ENCODE measurements around the gene ADARB2.
"Not testable (repeated sequence)": the region's sequence is repeated elsewhere in the genome, so short reads cannot be mapped to it uniquely, and the experiment has no call there.

ADARB2 gene

DNA sequence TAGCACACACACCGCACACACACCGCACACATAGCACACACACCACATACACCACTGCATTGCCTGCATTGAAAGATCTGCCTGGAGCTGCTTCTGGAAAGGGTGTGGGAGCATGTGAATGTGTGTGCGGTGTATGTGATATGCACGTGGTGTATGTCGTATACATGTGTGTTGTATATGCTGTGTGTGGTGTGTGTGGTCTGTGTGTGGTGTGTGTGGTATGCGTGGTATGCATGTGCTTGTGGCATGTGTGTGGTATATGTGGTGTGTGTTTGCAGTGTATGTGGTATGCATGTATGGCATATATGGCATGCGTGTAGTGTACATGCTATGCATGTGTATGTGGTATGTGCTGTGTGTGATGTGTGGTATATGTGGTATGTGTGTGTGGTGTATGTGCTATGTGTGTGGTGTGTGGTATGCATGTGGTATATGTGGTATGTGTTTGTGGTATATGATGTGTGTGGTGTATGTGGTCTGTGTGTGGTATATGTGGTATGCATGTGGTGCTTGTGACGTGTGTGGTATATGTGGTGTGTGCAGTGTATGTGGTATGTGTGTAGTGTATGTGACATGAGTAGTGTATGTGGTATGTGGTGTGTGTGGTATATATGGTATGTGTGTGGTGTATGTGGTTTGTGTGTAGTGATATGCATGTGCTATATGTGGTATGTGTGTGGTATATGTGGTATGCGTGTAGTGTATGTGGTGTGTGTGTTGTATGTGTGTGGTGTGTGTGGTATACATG, 505.0 kb downstream of the ADARB2 start:
- DNase-seq = no peak

GRCh38 chr10:1230592-1231275, 506.6 kb downstream of the ADARB2 start:
- no peak for DNase-seq

GRCh38 chr10:1230138-1230537, 507.2 kb downstream of the ADARB2 start:
- DNase-seq = no peak

DNA sequence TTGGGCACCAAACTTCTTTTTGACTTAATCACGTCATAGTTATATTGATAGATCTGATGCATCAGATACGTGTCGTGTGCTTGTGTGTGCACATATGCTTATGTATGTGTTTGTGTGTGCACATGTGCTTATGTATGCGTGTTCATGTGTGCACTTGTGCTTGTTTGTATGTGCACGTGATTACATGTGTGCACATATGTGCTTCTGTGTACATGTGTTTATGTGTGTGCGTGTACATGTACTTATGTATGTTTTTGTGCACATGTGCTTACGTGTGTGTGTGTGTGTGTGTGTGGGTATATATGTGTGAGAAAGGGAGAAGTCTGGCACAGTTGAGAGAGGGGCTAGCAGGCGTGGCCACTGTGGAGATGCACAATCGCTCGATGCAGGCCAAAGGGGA, 507.8 kb downstream of the ADARB2 start:
- no peak for DNase-seq

GRCh38 chr10:1229116-1229515, 508.2 kb downstream of the ADARB2 start:
- DNase-seq = no peak

DNA sequence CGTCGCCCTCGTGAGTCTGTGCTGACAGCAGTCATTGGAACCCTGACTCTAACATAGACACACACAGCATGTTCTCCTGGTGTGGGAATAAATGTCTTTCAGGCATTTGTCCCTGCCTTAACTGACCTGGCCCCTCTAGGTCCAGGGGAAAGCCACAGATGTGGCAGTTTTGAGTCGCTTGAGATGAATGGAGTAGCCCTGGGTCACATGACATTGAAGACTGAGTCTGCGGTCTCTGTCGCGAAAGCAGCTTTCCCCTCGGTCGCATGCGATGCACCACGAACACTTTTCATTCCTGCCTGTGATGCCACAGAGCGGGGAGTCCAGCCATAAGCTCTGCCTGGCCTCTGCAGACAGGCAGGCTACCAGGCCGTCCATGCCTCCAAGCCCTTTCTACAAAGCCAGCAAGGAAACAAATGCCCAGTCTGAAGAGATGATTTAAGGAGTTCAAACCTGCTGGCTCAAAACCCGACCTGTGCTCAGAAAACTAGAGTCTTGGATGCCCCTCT, 508.8 kb downstream of the ADARB2 start:
- no peak for DNase-seq

- DNase-seq = no peak
Measured at GRCh38 chr10:1227510-1228402, 509.6 kb downstream of the ADARB2 start.

GRCh38 chr10:1226907-1227306, 510.4 kb downstream of the ADARB2 start:
- DNase-seq = not testable (repeated sequence)

DNA sequence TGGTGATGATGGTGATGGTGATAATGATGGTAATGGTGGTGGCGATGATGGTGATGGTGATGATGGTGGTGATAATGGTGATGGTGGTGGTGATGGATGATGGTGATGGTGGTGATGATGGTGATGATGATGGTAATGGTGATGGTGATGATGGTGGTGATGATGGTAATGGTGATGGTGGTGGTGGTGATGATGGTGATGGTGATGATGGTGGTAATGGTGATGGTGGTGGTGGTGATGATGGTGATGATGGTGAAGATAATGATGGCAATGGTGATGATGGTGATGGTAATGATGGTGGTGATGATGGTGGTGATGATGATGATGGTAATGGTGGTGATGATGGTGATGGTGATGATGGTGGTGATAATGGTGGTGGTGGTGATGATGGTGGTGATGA, 517.5 kb downstream of the ADARB2 start:
- DNase-seq = not testable (repeated sequence)

- no peak for DNase-seq
Measured at GRCh38 chr10:1217661-1218060, 519.7 kb downstream of the ADARB2 start.

DNA sequence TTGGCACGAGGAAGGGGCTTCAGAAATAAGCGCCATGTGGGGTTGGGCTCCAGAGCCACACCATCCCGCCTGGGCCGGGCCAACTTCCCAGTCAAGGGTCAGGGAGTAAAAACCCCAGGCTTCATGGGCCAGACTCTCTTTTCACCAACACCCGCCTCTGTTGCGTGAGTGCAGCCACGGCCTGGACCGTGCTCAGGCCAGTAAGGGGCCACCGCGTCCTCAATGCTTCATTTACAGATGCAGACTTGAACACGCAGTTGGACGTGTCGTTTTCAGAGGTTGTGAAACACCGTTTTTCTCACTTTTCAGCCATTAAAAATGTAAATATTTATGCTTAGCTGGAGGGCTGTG, 520.1 kb downstream of the ADARB2 start:
- no peak for DNase-seq

GRCh38 chr10:1216574-1217236, 520.6 kb downstream of the ADARB2 start:
- no peak for DNase-seq

- no peak for DNase-seq
Measured at GRCh38 chr10:1215862-1216573, 521.3 kb downstream of the ADARB2 start.

- no peak for DNase-seq
Measured at GRCh38 chr10:1214882-1215540, 522.3 kb downstream of the ADARB2 start.

DNA sequence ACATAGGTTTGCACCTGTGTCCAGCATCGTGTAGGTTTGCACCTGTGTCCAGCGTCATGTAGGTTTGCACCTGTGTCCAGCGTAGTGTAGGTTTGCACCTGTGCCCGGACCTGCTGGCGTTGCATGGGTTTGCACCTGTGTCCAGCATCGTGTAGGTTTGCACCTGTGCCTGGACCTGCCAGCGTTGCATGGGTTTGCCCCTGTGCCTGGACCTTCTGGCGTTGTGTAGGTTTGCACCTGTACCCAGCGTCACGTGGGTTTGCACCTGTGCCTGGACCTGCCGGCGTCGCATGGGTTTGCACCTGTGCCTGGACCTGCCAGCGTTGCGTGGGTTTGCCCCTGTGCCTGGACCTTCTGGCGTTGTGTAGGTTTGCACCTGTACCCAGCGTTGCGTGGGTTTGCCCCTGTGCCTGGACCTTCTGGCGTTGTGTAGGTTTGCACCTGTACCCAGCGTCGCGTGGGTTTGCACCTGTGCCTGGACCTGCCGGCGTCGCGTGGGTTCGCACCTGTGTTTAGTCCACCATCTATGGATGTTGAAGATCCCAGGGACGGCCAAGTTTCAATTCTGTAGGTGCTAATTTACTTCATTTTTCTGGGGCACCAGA, 523.2 kb downstream of the ADARB2 start:
- no peak for DNase-seq

DNA sequence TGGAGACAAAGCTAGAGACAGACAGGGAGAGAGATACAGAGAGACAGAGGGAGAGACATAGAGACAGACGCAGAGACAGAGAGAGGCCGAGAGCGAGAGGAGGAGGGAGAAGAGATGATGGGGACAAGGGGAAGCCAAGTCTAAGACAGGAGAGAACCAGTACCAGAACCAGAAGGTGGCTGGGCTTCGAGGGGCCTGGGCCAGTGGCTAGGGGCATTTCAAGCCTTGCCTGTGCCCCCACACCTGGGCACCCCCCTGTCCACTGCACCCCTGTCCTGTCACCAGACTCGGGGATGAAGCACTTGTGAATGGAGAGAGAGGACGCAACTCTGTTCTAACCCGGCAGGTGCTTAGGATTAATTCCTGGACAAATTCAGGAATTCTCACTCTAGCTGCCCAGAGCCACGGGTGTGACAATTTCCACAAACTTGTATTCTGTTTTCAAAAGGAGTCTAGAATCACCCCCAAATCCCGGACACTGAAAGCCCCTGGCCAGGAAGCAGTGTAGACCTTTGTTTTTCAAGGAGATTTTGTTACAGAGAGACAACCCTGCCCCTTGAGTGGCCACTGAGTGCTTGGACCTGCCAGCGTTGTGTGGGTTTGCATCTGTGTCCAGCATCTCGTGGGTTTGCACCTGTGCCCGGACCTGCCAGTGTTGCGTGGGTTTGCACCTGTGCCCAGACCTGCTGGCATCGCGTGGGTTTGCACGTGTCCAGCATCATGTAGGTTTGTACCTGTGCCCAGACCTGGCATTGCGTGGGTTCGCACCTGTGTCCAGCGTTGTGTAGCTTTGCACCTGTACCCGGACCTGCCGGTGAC, 523.9 kb downstream of the ADARB2 start:
- DNase-seq = no peak

DNA sequence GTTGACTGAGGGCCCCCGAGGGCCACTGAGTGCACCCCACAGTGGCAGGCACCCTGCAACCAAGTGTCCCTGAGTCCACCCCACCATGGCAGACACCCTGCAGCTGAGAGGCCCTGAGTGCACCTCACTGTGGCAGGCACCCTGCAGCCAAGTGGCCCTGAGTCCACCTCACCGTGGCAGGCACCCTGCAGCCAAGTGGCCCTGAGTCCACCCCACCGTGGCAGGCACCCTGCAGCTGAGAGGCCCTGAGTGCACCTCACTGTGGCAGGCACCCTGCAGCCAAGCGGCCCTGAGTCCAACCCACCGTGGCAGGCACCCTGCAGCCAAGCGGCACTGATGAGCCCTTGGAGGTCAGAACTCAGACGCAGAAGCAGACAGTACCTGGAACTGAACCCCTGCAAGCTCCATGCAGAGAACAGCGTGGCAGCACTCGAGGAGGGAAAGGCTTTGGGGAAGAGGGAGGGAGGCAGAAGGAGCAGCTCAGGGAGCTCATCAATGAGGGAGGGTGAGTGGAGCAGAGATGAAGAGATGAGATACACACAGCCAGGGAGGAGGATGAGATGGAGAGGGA, 524.7 kb downstream of the ADARB2 start:
- no peak for DNase-seq

DNA sequence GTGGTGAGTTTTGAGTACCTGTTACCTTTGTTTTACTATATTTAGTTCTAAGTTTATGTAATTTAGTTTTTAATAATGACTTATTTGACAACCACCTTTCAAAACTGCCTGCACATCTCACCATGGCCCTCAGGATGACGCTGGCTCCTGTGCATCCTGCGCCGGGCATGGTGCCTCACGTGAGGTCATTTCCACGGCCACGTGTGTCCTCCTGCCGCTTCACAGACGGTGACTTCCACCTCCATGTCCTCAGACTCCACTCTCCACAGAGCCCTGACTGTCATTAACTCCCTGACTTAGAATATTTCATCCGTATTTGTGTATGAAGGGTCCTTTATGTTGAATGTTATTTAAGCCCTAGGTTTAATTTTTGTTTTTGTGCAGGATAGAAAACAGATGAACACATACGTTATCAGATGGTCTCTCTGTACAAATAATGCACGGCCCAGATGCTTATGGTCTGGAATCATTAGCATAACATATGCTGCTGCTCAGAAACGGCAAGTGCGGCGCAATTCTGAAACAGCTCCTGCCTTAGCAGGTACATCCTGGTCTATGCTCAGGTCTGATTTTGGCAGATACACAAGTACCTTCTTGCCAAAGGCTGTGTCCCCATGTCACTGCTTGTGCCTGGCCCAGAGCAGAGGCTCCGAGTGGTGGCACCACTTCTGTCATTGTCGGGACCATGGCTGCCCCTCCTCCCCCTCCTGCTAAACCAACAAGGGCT, 525.3 kb downstream of the ADARB2 start:
- DNase-seq = no peak

DNA sequence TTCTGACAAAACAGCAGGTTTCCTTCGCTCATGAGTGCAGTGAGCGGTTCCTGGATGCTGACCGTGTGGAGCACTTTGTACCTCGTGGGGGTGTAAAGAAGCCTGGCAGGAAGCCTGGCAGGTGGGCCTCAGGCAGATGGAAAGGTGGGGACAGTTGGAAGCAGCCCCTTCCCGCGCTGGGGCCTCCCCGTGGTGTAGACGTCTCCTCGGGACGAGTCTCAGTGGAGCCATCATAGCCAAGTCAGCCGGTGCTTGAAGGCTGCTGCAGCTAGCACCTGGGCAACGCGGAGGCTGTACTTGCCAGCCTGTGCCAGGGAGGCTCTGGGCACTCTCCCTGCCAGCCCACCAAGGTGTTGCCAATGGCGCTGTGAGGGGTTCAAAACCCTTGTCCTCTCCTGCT, 526.7 kb downstream of the ADARB2 start:
- no peak for DNase-seq

All from NCI-H1436 (cell line).